ENCODE data around the gene PALM. TPM values are rescaled to one million over a fixed set of nuclear protein-coding genes. Genes with fewer than 3 reads are reported as not detected.

PALM gene
- polyA plus RNA-seq, 2 of the 4 experiments (the other 2 are of a cell fraction): 3.0 to 15.7 TPM

DNA sequence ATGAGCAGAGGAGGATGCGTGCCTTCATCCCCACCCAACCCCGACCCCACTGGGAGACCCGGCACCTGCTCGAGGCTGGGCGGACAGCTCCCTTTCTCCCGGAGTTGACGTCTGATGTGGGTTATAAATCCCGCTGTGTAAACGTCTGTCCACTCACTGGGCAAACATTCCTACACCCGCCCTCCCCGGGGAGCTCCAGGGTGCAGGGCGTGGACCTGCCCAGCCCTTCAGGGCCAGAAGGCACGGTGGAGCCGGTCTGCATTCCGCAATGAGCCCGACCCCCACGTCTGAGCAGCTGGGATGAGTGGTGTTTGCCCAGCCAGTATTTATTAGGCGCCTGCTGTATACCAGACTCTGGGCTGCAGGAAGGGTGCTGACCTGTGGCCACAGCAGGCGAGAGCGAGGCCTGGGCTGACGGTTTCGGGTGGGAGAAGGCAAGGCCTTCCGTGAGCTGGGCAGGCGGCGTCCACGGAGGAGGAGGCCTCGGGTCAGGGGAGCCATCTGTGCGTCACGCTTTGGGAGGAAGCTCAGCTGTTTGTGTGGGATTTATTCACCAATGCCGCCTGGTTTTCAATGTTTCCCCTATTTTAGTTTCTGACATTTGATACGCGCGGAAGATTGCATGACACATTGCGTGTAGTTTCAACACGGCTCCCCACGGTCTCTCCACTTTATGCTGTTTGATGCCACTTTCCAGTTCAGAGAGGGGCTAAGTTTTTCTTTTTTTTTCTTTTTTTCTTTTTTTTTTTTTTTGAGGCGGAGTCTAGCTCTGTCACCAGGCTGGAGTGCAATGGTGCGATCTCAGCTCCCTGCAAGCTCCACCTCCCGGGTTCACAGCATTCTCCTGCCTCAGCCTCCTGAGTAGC lies 44.1 kb downstream of the PALM start (continued):
- TF ChIP-seq BHLHE40 (IDR thresholded peaks at IDR 0.05; ENCODE audit: low read depth, low read length): no peak
- no peak for TF ChIP-seq RFX5 (IDR thresholded peaks at IDR 0.05)
- TF ChIP-seq HOXB5 (CRISPR knock-in tag; IDR thresholded peaks at IDR 0.05): peak; percentile 45; the same call in 1 of the 2 replicates
- no peak for TF ChIP-seq ZNF302 (CRISPR knock-in tag; IDR thresholded peaks at IDR 0.05)
- TF ChIP-seq, protein P1, sequence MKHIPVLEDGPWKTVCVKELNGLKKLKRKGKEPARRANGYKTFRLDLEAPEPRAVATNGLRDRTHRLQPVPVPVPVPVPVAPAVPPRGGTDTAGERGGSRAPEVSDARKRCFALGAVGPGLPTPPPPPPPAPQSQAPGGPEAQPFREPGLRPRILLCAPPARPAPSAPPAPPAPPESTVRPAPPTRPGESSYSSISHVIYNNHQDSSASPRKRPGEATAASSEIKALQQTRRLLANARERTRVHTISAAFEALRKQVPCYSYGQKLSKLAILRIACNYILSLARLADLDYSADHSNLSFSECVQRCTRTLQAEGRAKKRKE (CRISPR knock-in tag; IDR thresholded peaks at IDR 0.05; ENCODE audit: low read depth): peak; percentile 88
- TF ChIP-seq CBX2 (IDR thresholded peaks at IDR 0.05; ENCODE audit: borderline replicate concordance, low read depth): no peak
- TF ChIP-seq POLR2A (IDR thresholded peaks at IDR 0.05; ENCODE audit: low read length): peak; percentile 27; the same call in 1 of the 2 replicates
- TF ChIP-seq TP53 (CRISPR knock-in tag; IDR thresholded peaks at IDR 0.05): no peak
- TF ChIP-seq CHD2 (IDR thresholded peaks at IDR 0.05; ENCODE audit: low read length, partially characterized antibody): no peak
- TF ChIP-seq MAZ (IDR thresholded peaks at IDR 0.05; ENCODE audit: borderline replicate concordance, low read depth, low read length): 0 out of 2 replicates have a peak, but pooled peaks have one; percentile 16
- TF ChIP-seq SMC3 (IDR thresholded peaks at IDR 0.05): no peak
- 0 out of 2 replicates have a peak, but pooled peaks have one; percentile 16 for TF ChIP-seq EHF (CRISPR knock-in tag; IDR thresholded peaks at IDR 0.05)
- TF ChIP-seq EP300 (IDR thresholded peaks at IDR 0.05): peak; percentile 94 to 97; a peak in 4 of 5 replicates
- TF ChIP-seq, protein P2, sequence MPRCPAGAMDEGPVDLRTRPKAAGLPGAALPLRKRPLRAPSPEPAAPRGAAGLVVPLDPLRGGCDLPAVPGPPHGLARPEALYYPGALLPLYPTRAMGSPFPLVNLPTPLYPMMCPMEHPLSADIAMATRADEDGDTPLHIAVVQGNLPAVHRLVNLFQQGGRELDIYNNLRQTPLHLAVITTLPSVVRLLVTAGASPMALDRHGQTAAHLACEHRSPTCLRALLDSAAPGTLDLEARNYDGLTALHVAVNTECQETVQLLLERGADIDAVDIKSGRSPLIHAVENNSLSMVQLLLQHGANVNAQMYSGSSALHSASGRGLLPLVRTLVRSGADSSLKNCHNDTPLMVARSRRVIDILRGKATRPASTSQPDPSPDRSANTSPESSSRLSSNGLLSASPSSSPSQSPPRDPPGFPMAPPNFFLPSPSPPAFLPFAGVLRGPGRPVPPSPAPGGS (IDR thresholded peaks at IDR 0.05): peak; percentile 84; the same call in 2 of the 3 replicates
- TF ChIP-seq HDAC2 (IDR thresholded peaks at IDR 0.05): no peak
- TF ChIP-seq, protein P3, sequence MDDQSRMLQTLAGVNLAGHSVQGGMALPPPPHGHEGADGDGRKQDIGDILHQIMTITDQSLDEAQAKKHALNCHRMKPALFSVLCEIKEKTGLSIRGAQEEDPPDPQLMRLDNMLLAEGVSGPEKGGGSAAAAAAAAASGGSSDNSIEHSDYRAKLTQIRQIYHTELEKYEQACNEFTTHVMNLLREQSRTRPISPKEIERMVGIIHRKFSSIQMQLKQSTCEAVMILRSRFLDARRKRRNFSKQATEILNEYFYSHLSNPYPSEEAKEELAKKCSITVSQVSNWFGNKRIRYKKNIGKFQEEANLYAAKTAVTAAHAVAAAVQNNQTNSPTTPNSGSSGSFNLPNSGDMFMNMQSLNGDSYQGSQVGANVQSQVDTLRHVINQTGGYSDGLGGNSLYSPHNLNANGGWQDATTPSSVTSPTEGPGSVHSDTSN (IDR thresholded peaks at IDR 0.05): peak; percentile 83
- no peak for TF ChIP-seq NFE2L2 (conservative IDR thresholded peaks at IDR 0.05; ENCODE audit: low read length)
- TF ChIP-seq ZC3H11A (IDR thresholded peaks at IDR 0.05): no peak
- no peak for TF ChIP-seq CBX8 (IDR thresholded peaks at IDR 0.05)
- no peak for TF ChIP-seq MAFK (IDR thresholded peaks at IDR 0.05; ENCODE audit: partially characterized antibody)
- 0 out of 2 replicates have a peak, but pooled peaks have one; percentile 6 for TF ChIP-seq ZSCAN20 (CRISPR knock-in tag; IDR thresholded peaks at IDR 0.05)
- TF ChIP-seq, protein P4, sequence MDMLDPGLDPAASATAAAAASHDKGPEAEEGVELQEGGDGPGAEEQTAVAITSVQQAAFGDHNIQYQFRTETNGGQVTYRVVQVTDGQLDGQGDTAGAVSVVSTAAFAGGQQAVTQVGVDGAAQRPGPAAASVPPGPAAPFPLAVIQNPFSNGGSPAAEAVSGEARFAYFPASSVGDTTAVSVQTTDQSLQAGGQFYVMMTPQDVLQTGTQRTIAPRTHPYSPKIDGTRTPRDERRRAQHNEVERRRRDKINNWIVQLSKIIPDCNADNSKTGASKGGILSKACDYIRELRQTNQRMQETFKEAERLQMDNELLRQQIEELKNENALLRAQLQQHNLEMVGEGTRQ (IDR thresholded peaks at IDR 0.05): no peak
- TF ChIP-seq FOSB (CRISPR knock-in tag; IDR thresholded peaks at IDR 0.05): 0 out of 2 replicates have a peak, but pooled peaks have one; percentile 20
- TF ChIP-seq, protein P5, sequence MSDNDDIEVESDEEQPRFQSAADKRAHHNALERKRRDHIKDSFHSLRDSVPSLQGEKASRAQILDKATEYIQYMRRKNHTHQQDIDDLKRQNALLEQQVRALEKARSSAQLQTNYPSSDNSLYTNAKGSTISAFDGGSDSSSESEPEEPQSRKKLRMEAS (IDR thresholded peaks at IDR 0.05): peak; percentile 94
- no peak for TF ChIP-seq SREBF2 (IDR thresholded peaks at IDR 0.05)
- peak; percentile 24 to 99; a peak in 4 of 5 replicates for TF ChIP-seq JUN (IDR thresholded peaks at IDR 0.05)
- 0 out of 2 replicates have a peak, but pooled peaks have one; percentile 31 for TF ChIP-seq FOXS1 (CRISPR knock-in tag; IDR thresholded peaks at IDR 0.05)
- TF ChIP-seq, protein P6, sequence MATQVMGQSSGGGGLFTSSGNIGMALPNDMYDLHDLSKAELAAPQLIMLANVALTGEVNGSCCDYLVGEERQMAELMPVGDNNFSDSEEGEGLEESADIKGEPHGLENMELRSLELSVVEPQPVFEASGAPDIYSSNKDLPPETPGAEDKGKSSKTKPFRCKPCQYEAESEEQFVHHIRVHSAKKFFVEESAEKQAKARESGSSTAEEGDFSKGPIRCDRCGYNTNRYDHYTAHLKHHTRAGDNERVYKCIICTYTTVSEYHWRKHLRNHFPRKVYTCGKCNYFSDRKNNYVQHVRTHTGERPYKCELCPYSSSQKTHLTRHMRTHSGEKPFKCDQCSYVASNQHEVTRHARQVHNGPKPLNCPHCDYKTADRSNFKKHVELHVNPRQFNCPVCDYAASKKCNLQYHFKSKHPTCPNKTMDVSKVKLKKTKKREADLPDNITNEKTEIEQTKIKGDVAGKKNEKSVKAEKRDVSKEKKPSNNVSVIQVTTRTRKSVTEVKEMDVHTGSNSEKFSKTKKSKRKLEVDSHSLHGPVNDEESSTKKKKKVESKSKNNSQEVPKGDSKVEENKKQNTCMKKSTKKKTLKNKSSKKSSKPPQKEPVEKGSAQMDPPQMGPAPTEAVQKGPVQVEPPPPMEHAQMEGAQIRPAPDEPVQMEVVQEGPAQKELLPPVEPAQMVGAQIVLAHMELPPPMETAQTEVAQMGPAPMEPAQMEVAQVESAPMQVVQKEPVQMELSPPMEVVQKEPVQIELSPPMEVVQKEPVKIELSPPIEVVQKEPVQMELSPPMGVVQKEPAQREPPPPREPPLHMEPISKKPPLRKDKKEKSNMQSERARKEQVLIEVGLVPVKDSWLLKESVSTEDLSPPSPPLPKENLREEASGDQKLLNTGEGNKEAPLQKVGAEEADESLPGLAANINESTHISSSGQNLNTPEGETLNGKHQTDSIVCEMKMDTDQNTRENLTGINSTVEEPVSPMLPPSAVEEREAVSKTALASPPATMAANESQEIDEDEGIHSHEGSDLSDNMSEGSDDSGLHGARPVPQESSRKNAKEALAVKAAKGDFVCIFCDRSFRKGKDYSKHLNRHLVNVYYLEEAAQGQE (IDR thresholded peaks at IDR 0.05): no peak
- no peak for TF ChIP-seq HOXB13 (CRISPR knock-in tag; IDR thresholded peaks at IDR 0.05; ENCODE audit: low read depth)

All from A549 (cell line).